ENCODE results near the gene FRAT1.

- TF ChIP-seq POLR2A (IDR thresholded peaks at IDR 0.05; ENCODE audit: low read depth, low read length), result no peak
- no peak for TF ChIP-seq POLR2AphosphoS5 (IDR thresholded peaks at IDR 0.05; ENCODE audit: low read depth, low read length)
Observed at GRCh38 chr10:97341416-97341815, 22.3 kb downstream of the FRAT1 start.

All from GM12892 (cell line).